ENCODE results near the gene BRWD1. TPM values are rescaled to one million over a fixed set of nuclear protein-coding genes. Genes with fewer than 3 reads are reported as not detected.

The BRWD1 gene
- total RNA-seq, 2 experiments from 2014 or later = 53.2 to 61.7 TPM

DNA sequence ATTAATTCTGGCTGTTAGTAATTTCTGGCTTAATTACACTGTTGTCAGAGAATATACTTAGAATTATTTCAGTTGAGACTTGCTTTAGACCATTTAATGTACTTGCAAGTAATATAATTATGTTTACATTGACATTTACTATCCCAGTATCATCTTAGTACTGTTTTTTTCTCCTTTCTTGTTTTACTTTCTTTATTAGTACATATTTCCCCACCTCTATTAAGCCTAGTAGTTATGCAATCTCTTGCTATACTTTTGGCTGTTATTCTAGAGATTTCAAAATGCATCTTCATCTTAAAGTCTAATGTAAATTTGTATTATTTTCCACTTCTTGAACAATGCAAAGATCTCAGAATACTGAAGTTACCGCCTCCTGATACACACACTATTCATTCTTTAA, 24.4 kb downstream of the BRWD1 start:
- H3K4me2 ChIP-seq (ENCODE audit: low read length) = no peak overlapping the region
- DNase-seq (ENCODE audit: low spot score) = no peak
- H3K9me3 ChIP-seq (ENCODE audit: low read length) = peaks cover 6% of the 10 kb centered on the region; the same call in 1 of the 2 replicates
- intact Hi-C loops (cut with micrococcal nuclease; ENCODE audit: unreplicated experiment) = no loop called here
- POLR2A ChIA-PET = interaction anchor here (0.8 kb wide), 1 partner anchor 10 kb away, joined by 10 read pairs; no protein-coding TSS in a partner anchor
- 0 out of 2 replicates have a peak, but pooled peaks cover 1% of the 10 kb centered on the region for H4K20me1 ChIP-seq (ENCODE audit: insufficient read depth, low read length)
- H3K4me3 ChIP-seq (ENCODE audit: low read depth, low read length, poor library complexity, severe bottlenecking) = no peak overlapping the region
- H2AFZ ChIP-seq (ENCODE audit: low read length) = no peak overlapping the region
- no peaks in the 10 kb centered on the region for H3K9me2 ChIP-seq (ENCODE audit: insufficient read depth, low read length)
- CTCF ChIA-PET (ENCODE audit: unreplicated experiment) = no interaction called here
- TF ChIP-seq EZH2phosphoT487 (IDR thresholded peaks at IDR 0.05; ENCODE audit: borderline replicate concordance, low read depth, low read length) = no peak
- TF ChIP-seq, protein P1, sequence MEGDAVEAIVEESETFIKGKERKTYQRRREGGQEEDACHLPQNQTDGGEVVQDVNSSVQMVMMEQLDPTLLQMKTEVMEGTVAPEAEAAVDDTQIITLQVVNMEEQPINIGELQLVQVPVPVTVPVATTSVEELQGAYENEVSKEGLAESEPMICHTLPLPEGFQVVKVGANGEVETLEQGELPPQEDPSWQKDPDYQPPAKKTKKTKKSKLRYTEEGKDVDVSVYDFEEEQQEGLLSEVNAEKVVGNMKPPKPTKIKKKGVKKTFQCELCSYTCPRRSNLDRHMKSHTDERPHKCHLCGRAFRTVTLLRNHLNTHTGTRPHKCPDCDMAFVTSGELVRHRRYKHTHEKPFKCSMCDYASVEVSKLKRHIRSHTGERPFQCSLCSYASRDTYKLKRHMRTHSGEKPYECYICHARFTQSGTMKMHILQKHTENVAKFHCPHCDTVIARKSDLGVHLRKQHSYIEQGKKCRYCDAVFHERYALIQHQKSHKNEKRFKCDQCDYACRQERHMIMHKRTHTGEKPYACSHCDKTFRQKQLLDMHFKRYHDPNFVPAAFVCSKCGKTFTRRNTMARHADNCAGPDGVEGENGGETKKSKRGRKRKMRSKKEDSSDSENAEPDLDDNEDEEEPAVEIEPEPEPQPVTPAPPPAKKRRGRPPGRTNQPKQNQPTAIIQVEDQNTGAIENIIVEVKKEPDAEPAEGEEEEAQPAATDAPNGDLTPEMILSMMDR (conservative IDR thresholded peaks at IDR 0.05; ENCODE audit: low read length) = no peak
- BruUV-seq (replicated peaks) = no TSS peak
- H3K36me3 ChIP-seq (ENCODE audit: insufficient read depth, low read length) = peaks cover 91% of the 10 kb centered on the region
- H3K79me2 ChIP-seq (ENCODE audit: insufficient read depth, low read depth, low read length) = no peaks in the 10 kb centered on the region
- no peaks in the 10 kb centered on the region for H3K4me1 ChIP-seq (ENCODE audit: insufficient read depth, low read length, poor library complexity, severe bottlenecking)
- no peak overlapping the region for H3K27ac ChIP-seq (ENCODE audit: low read depth, low read length, poor library complexity, severe bottlenecking)

DNA sequence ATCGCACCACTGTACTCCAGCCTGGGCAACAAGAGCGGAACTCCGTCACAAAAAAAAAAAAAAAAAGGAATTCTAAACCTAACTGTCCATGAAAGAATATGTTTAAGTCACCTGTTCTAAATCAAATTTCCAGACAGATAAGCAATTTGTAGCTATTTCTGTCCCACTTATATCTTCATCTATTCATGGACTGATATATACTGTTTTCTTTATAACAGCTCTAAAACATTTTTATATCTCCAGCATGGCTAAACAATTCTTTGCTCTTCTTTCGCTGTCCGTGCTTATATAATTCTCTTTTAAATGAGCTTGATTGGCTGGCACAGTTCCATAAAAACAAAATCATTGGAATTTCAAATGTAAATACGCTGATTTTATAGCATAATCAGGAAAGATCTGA, 30.5 kb downstream of the BRWD1 start:
- Histone ChIP-seq H3K27ac (ENCODE audit: low read depth, low read length, poor library complexity, severe bottlenecking) (no peak overlapping the region), H3K4me3 (ENCODE audit: low read depth, low read length, poor library complexity, severe bottlenecking) (no peak overlapping the region), H3K4me1 (ENCODE audit: insufficient read depth, low read length, poor library complexity, severe bottlenecking) (no peaks in the 10 kb centered on the region), H3K79me2 (ENCODE audit: insufficient read depth, low read depth, low read length) (no peaks in the 10 kb centered on the region), H2AFZ (ENCODE audit: low read length) (no peak overlapping the region), H3K9me3 (ENCODE audit: low read length) (no peaks in the 10 kb centered on the region), H3K36me3 (ENCODE audit: insufficient read depth, low read length) (peaks cover 75% of the 10 kb centered on the region), H3K9me2 (ENCODE audit: insufficient read depth, low read length) (no peaks in the 10 kb centered on the region), H3K4me2 (ENCODE audit: low read length) (no peak overlapping the region), H4K20me1 (ENCODE audit: insufficient read depth, low read length) (0 out of 2 replicates have a peak, but pooled peaks cover 3% of the 10 kb centered on the region)
- CTCF ChIA-PET (ENCODE audit: unreplicated experiment) = no interaction called here
- no peak for TF ChIP-seq EZH2phosphoT487 (IDR thresholded peaks at IDR 0.05; ENCODE audit: borderline replicate concordance, low read depth, low read length)
- TF ChIP-seq, protein P1 (conservative IDR thresholded peaks at IDR 0.05; ENCODE audit: low read length) = no peak
- intact Hi-C loops (cut with micrococcal nuclease; ENCODE audit: unreplicated experiment) = no loop called here
- POLR2A ChIA-PET = interaction anchor here (0.5 to 2.0 kb wide), 6 partner anchors 9 to 26 kb away, joined by 3 to 10 read pairs (median 4); no protein-coding TSS in a partner anchor
- BruUV-seq (replicated peaks) = no TSS peak
- no peak for DNase-seq (ENCODE audit: low spot score)

DNA sequence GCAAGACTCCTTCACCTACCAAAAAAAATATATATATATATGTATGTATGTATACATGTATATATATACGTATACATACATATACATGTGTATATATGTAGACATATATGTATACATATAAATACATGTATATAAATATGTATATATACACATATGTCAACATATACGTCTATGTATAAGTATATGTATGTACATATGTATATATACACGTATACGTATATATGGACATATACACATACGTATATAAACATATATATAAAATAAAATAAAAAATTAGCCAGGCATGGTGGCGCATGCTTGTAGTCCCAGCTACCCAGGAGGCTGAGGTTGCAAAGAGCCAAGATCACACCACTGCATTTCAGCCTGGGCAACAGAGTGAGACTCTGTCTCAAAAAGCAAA, 31.6 kb downstream of the BRWD1 start:
- TF ChIP-seq, protein P1 (conservative IDR thresholded peaks at IDR 0.05; ENCODE audit: low read length) = no peak
- no peak for TF ChIP-seq EZH2phosphoT487 (IDR thresholded peaks at IDR 0.05; ENCODE audit: borderline replicate concordance, low read depth, low read length)
- BruUV-seq (replicated peaks) = no TSS peak
- CTCF ChIA-PET (ENCODE audit: unreplicated experiment) = no interaction called here

More for the DNA sequence above, 31.6 kb downstream of the BRWD1 start:
- no peaks in the 10 kb centered on the region for H3K79me2 ChIP-seq (ENCODE audit: insufficient read depth, low read depth, low read length)
- no peak overlapping the region for H3K4me2 ChIP-seq (ENCODE audit: low read length)
- H3K9me2 ChIP-seq (ENCODE audit: insufficient read depth, low read length) = no peaks in the 10 kb centered on the region
- peaks cover 75% of the 10 kb centered on the region for H3K36me3 ChIP-seq (ENCODE audit: insufficient read depth, low read length)
- no peak for DNase-seq (ENCODE audit: low spot score)
- intact Hi-C loops (cut with micrococcal nuclease; ENCODE audit: unreplicated experiment) = no loop called here
- POLR2A ChIA-PET = no interaction called here
- H2AFZ ChIP-seq (ENCODE audit: low read length) = no peak overlapping the region
- H3K9me3 ChIP-seq (ENCODE audit: low read length) = no peaks in the 10 kb centered on the region
- 0 out of 2 replicates have a peak, but pooled peaks cover 3% of the 10 kb centered on the region for H4K20me1 ChIP-seq (ENCODE audit: insufficient read depth, low read length)
- H3K4me3 ChIP-seq (ENCODE audit: low read depth, low read length, poor library complexity, severe bottlenecking) = no peak overlapping the region
- no peak overlapping the region for H3K27ac ChIP-seq (ENCODE audit: low read depth, low read length, poor library complexity, severe bottlenecking)
- H3K4me1 ChIP-seq (ENCODE audit: insufficient read depth, low read length, poor library complexity, severe bottlenecking) = no peaks in the 10 kb centered on the region
